OCI-LY1 (cell line): ENCODE data around the gene VSIG8.

Source experiments
- EZH2 ChIP-seq: fragments of 200-600 bp; sonication (generic), shearing (Covaris generic); IDR thresholded peaks from 2 replicates; pipeline ENCODE4 v1.8.0; 2017; ENCODE audit warnings: borderline replicate concordance, mixed run types, mild to moderate bottlenecking, antibody characterized with exemption, low read length, moderate library complexity, mixed read lengths
- TF ChIP-seq, protein P1 (sequence below): fragments of 200-600 bp; sonication (generic), shearing (Covaris generic); IDR thresholded peaks from 2 replicates; pipeline ENCODE4 v1.5.1; 2017; ENCODE audit warnings: mild to moderate bottlenecking, antibody characterized with exemption, low read length, moderate library complexity, mixed read lengths

DNA sequence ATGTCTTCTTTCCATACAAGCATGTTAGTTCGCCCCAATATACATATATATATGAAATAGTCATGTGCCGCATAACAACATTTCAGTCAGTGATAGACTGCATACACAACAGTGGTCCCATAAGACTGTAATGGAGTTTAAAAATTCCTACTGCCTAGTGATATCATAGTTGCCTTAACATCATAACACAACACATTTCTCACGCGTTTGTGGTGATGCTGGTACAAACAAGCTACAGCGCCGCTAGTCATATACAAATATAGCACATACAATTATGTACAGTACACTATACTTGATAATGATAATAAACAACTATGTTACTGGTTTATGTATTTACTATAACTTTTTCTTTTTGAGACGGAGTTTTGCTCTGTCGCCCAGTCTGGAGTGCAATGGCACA lies 46.5 kb downstream of the VSIG8 start:
- TF ChIP-seq, protein P1, sequence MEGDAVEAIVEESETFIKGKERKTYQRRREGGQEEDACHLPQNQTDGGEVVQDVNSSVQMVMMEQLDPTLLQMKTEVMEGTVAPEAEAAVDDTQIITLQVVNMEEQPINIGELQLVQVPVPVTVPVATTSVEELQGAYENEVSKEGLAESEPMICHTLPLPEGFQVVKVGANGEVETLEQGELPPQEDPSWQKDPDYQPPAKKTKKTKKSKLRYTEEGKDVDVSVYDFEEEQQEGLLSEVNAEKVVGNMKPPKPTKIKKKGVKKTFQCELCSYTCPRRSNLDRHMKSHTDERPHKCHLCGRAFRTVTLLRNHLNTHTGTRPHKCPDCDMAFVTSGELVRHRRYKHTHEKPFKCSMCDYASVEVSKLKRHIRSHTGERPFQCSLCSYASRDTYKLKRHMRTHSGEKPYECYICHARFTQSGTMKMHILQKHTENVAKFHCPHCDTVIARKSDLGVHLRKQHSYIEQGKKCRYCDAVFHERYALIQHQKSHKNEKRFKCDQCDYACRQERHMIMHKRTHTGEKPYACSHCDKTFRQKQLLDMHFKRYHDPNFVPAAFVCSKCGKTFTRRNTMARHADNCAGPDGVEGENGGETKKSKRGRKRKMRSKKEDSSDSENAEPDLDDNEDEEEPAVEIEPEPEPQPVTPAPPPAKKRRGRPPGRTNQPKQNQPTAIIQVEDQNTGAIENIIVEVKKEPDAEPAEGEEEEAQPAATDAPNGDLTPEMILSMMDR, result no peak
- no peak for TF ChIP-seq EZH2
